ENCODE data around the gene SLC4A4.

DNA sequence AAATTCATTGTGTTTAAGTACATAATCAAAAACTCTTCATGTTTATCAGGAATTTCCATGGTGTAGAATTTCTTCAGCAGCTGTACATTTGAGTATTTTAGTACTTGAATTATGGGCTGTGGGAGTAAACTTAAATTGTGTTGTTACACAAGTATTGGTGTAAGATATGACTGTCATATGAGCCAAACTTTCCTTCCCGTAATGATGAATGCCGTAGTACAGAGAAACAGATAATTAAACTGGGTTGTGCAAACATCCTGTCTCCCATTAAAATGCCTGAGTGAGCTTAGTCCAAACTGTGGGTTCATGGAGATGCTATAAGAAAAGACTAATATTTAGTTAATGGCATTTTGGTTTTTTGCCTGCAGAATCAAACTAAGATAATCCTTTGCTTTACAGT, 159.2 kb downstream of the SLC4A4 start:
- TF ChIP-seq POLR2A (IDR thresholded peaks at IDR 0.05) = no peak
- TF ChIP-seq, protein P1, sequence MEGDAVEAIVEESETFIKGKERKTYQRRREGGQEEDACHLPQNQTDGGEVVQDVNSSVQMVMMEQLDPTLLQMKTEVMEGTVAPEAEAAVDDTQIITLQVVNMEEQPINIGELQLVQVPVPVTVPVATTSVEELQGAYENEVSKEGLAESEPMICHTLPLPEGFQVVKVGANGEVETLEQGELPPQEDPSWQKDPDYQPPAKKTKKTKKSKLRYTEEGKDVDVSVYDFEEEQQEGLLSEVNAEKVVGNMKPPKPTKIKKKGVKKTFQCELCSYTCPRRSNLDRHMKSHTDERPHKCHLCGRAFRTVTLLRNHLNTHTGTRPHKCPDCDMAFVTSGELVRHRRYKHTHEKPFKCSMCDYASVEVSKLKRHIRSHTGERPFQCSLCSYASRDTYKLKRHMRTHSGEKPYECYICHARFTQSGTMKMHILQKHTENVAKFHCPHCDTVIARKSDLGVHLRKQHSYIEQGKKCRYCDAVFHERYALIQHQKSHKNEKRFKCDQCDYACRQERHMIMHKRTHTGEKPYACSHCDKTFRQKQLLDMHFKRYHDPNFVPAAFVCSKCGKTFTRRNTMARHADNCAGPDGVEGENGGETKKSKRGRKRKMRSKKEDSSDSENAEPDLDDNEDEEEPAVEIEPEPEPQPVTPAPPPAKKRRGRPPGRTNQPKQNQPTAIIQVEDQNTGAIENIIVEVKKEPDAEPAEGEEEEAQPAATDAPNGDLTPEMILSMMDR (IDR thresholded peaks at IDR 0.05) = no peak

Measured in Peyer's patch (tissue), 4 donors.